Measurements from ENCODE around the gene HOXC10.
A peak's percentile ranks its signal among the peaks of the same experiment; 100 is the strongest.

HOXC10 gene

GRCh38 chr12:54030889-54031471 lies 46.0 kb downstream of the HOXC10 start:
- no peak for DNase-seq

GRCh38 chr12:54031480-54031879 lies 46.5 kb downstream of the HOXC10 start:
- no peak for DNase-seq

GRCh38 chr12:54032086-54032619 lies 47.2 kb downstream of the HOXC10 start:
- no peak for DNase-seq

GRCh38 chr12:54032627-54033100 lies 47.7 kb downstream of the HOXC10 start, which contains the start of gene HOXC5:
Gene HOXC5, plus strand, starts transcription at chr12:54033050. Its CDS starts 73 bp downstream, at chr12:54033123.
- DNase-seq, result peak; percentile 97

GRCh38 chr12:54033106-54033979 lies 48.4 kb downstream of the HOXC10 start:
- DNase-seq, result peak; percentile 86

- DNase-seq, result no peak
Measured at GRCh38 chr12:54033980-54034784, 49.2 kb downstream of the HOXC10 start.

- DNase-seq, result no peak
Measured at GRCh38 chr12:54034785-54035310, 49.9 kb downstream of the HOXC10 start.

- peak; percentile 84 for DNase-seq
Measured at GRCh38 chr12:54035568-54036264, 50.8 kb downstream of the HOXC10 start.

- DNase-seq, result peak; percentile 84
Measured at GRCh38 chr12:54036620-54037359, 51.8 kb downstream of the HOXC10 start.

GRCh38 chr12:54037360-54038283 lies 52.7 kb downstream of the HOXC10 start:
- DNase-seq, result no peak

- DNase-seq, result peak; percentile 64
Measured at GRCh38 chr12:54038284-54038870, 53.4 kb downstream of the HOXC10 start.

- peak; percentile 73 for DNase-seq
Measured at GRCh38 chr12:54038871-54039414, 54.0 kb downstream of the HOXC10 start.

GRCh38 chr12:54039417-54040147 lies 54.6 kb downstream of the HOXC10 start:
- DNase-seq, result no peak
